ENCODE data around the gene TMEM59L.
"Not testable (repeated sequence)": the region's sequence is repeated elsewhere in the genome, so short reads cannot be mapped to it uniquely, and the experiment has no call there.

The TMEM59L gene

DNA sequence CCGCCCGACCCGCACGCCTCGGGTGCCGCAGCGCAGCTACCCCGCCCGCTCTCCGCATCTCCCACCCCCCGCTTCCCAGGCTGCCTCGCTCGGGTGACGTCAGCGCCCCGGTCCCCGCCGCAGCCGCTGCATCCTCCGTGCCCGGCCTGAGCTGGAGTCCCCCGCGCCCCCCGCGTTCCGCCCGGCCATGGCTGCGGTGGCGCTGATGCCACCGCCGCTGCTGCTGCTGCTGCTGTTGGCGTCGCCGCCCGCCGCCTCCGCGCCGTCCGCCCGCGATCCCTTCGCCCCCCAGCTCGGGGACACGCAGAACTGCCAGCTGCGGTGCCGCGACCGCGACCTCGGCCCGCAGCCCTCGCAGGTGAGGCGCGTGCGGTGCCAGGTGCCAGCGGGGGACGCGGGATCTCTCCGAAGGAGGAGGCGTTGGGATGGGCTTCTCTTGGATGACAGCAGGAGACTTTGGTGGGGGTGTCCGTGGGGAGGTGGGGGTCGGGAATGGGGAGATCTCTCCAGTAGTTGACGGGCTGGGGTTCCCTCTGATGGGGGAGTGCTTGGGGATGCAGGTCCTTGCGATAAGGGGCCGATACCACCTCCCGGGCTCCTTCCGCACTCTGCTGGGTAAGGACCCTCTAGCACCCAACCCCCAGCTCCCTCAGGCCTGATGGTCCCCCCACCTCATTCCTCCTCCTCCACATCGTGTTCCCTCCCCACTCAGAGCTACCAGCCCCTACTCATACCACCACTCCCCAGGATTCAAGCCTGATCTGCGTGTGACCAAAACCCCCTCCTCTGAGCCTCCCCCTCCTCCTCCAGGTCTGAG is at the start of gene TMEM59L:
Gene TMEM59L, plus strand, starts transcription at position 99 of the 817 bp plus-strand sequence. Its CDS starts 89 bp downstream, at position 188.
- DNase-seq (ENCODE audit: low read depth in 2 of 2), result no peak

DNA sequence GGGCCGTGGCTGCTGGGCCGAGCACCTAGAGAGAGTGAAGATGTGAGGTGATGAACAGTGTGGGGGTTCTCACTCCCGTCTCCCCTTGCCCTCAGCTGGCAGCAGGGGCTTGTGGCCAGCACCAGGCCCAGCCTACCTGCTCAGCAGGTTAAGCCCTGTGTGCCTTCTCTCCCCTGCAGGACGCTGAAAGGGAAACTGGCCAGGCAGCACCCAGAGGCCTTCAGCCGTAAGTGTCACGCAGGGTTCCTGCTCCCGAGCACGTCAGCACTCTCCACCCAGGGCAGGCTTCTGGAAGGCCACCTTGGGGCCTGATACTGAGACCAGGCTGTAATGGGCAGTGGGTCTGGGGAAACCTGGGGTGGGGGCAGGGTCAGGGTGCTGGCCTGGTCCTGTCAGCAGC is 45.7 kb upstream of the TMEM59L start:
- DNase-seq (ENCODE audit: low read depth in 2 of 2), result no peak

DNA sequence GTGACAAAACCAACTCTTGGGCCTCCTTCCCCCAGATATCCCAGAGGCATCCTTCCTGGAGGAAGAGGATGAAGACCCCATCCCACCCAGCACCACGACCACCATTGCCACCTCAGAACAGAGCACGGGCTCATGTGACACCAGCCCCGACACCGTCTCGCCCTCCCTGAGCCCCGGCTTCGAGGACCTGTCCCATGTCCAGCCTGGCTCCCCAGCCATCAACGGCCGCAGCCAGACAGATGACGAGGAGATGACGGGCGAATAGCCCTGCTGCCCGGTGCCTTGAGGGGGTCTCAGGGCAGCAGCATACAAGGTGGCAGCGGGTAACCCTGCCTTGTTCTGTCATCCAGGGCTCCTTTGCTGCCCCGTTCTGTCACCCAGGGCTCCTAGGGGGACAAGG is 44.3 kb upstream of the TMEM59L start:
- no peak for DNase-seq (ENCODE audit: low read depth in 2 of 2)

DNA sequence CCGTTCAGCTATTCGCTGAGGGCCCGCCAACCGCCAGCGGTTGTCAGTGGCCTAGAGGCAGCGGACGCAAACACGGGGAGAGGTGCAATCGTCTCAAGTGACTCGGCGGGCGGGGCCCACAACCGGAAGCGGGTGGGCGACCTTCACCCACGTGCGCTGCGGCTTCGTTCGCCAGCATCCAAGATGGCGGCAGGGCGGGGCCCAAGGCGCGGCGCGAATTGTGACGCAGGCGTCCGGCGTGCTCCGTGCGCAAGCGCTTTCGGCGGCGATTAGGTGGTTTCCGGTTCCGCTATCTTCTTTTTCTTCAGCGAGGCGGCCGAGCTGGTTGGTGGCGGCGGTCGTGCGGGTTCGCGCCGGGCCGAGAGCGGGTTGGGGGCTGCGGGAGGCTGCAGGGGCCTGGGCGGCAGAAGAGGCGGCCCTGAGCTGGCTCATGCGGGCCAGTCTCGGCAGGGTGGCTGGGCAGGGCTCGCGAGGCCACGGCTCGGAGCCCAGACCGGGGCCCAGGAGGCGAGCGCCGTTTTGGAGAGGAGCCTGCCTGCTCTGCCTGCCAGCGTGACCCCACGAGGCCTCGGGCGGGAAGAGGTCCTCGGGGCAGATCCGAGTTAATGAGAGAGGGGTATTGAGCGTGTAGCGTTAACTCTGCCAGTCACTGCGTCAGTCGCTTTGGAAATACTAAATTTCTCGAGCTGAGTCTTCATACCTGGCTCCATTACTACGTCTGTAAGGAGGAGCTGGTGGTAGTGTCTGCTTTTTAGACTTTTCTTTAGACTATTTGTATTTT is 40.9 kb upstream of the TMEM59L start, which contains the start of gene UBA52:
Gene UBA52, plus strand, starts transcription at position 294 of the 781 bp plus-strand sequence. CDS start 1,444 bp downstream, outside the sequence.
- DNase-seq (ENCODE audit: low read depth in 2 of 2), result peak; percentile 97 to 99

DNA sequence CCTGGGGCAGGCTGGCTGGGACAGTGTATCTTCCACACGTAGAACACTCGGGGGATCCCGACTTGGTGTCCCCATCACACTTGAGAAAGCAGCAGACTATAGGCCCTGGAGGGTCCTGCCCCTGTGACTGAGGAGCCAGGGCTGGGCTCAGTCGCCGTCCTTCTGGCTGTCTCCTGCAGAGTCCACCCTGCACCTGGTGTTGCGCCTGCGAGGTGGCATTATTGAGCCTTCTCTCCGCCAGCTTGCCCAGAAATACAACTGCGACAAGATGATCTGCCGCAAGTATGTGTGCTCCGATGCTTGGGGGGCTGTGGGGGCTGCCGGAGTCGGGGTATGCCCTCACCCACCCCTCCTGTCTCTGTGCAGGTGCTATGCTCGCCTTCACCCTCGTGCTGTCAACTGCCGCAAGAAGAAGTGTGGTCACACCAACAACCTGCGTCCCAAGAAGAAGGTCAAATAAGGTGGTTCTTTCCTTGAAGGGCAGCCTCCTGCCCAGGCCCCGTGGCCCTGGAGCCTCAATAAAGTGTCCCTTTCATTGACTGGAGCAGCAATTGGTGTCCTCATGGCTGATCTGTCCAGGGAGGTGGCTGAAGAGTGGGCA is 37.9 kb upstream of the TMEM59L start:
- DNase-seq (ENCODE audit: low read depth in 2 of 2), result no peak

DNA sequence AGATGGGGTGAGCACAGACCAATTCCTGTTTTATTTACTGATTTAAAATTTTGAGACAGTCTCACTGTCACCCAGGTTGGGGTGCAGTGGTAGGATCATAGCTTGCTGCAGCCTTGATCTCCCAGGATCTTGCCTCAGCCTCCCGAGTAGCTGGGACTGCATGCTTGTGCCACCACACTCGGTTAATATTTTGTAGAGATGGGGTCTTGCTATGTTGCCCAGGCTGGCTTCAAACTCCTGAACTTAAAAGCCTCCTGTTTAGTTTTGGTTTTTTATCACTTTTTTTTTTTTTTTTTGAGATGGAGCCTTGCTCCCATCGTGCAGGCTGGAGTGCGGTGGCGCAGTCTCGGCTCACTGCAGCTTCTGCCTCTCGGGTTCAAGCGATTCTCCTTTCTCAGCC is 36.3 kb upstream of the TMEM59L start:
- no peak for DNase-seq (ENCODE audit: low read depth in 2 of 2)

DNA sequence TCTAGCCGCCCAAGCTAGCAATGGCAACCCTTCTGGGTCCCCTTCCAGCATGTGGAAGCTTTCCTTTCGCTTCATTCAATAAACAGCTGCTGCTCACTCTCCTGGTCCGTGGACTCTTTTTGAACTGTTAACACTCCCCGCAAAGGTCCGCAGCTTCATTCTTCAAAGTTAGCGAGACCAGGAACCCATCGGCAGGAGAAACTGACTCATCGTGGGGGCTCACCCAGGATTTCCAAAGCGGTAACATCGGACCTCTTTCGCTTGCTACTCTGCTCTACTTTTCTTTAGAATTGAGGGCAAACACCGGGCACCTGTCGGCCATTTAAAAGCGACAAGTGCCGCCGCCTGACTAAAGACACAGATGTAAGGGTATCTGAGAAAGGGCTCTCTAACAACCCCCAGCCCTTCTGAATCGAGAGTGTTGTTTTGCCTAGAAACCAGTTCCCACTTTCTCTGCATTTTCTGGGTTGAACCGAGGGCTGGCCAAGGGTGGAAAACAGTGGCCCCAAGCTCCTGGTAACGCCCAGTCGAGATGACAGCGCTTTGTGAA is 35.2 kb upstream of the TMEM59L start:
- no peak for DNase-seq (ENCODE audit: low read depth in 2 of 2)

DNA sequence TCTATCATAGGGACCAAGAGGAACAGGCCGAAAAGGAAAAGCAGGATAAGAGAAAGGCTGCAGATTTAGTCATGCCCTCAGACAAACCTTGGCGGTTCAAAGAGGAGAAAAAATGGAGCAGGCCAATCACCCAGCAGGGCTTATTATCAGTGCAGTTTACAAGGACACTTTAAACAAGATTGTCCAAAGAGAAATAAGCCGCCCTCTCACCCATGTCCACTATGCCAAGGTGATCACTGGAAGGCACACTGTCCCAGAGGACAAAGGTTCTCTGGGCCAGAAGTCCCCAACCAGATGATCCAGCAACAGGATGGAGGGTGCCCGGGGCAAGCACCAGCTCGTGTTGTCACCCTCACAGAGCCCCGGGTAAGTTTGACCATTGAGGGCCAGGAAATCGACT is 32.4 kb upstream of the TMEM59L start:
- DNase-seq (ENCODE audit: low read depth in 2 of 2), result no peak

DNA sequence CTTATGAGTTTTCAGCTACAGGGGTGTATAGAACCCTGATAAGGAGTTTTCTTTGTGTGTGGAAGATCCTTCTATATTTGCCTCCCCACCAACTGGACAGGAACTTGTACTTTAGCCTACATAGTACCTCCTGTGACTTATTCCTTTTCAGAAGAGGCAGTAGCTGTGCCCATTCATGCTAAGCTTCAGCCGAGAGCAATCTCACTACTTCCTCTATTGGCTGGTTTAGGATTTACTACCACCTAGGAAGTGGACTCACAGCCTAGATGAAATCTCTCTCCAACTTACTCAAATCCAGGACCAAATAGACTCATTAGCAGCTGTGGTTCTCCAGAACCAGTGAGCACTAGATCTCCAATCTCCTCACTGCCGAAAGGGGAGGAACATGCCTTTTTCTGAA is 26.4 kb upstream of the TMEM59L start:
- DNase-seq (ENCODE audit: low read depth in 2 of 2), result no peak

DNA sequence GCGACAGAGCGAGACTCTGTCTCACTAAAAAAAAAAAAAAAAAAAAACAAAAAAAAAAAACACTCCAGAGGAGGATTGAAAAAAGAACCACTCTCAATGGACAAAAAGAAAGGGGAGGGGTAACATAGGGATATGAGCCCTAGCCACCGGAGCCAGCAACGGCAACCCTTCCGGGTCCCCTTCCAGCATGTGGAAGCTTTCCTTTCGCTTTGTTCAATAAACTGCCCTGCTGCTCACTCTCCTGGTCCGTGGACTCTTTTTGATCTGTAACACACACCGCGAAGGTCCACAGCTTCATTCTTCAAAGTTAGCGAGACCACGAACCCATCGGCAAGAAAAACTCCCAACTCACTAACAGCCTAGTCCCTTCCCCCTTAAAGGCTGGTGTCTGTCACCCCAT is 25.1 kb upstream of the TMEM59L start:
- no peak for DNase-seq (ENCODE audit: low read depth in 2 of 2)

DNA sequence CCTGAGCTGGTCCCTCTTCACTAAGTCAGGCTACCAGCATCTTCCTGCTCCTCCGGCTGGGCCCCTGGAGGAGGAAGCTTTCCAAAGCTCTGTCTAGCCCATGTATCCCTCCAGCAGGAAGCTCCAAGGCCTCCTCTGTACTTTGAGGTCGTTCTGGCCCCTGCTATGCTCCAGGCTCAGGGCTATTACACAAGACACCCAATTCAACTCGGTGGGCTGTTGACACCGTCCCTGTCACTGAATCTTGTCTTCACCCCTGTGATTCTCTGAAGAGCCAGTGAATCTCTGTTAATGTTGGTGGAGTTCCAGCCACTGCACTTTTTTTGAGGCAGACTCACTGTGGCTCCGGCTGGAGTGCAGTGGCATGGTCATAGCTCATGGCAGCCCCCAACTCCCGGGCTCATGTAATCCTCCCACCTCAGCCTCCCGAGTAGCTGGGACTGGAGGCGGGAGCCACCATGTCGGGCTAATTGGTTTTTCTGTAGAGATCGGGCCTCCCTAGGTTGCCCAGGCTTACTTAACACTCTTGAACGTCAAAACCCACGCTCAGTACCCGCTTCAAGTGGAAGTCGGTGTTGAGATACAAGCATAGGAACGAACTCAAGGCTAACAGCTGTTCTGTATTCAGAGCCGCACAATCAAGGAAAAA is 24.6 kb upstream of the TMEM59L start:
- no peak for DNase-seq (ENCODE audit: low read depth in 2 of 2)

DNA sequence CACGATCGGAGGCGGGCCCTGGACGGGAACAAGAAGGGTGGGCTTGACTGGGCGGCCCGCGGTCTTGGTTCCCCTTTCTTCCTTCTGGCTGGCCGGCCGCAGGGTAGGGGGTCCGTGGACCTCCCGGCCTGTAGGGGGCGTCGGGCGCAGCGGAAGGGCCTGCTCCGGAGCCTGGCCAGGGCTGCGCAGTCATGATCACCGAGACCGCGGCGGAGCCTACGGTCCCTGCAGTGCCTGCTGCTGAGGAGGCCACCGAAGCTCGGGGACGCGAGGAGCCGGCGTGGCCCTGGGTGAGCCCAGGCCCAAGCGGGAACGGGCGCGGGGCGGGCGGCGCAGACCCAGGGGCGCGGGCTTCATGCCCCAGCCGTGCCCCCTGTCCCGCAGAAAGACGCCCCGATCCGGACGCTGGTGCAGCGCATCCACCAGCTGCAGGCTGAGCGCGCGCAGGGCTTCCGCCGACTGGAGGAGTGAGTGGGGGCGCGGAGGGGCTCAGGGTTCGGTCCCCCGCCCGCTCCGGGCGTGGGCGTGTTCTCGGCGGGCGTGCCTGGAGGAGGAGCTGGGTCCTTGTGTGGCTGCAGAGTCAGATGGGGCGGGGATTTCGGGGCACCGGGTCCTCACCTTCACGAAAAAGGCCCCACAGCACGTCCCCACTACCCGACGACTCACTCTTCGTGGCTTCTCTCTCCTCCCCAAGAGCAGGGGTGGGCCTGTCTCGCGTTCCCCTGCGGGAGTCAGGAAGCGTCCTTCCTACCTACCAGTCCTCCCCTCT is 23.9 kb upstream of the TMEM59L start, which contains the start of gene REX1BD:
Gene REX1BD, plus strand, starts transcription at position 188 of the 769 bp plus-strand sequence. Its CDS starts 4 bp downstream, at position 192.
- DNase-seq (ENCODE audit: low read depth in 2 of 2), result peak; percentile 80 to 84

DNA sequence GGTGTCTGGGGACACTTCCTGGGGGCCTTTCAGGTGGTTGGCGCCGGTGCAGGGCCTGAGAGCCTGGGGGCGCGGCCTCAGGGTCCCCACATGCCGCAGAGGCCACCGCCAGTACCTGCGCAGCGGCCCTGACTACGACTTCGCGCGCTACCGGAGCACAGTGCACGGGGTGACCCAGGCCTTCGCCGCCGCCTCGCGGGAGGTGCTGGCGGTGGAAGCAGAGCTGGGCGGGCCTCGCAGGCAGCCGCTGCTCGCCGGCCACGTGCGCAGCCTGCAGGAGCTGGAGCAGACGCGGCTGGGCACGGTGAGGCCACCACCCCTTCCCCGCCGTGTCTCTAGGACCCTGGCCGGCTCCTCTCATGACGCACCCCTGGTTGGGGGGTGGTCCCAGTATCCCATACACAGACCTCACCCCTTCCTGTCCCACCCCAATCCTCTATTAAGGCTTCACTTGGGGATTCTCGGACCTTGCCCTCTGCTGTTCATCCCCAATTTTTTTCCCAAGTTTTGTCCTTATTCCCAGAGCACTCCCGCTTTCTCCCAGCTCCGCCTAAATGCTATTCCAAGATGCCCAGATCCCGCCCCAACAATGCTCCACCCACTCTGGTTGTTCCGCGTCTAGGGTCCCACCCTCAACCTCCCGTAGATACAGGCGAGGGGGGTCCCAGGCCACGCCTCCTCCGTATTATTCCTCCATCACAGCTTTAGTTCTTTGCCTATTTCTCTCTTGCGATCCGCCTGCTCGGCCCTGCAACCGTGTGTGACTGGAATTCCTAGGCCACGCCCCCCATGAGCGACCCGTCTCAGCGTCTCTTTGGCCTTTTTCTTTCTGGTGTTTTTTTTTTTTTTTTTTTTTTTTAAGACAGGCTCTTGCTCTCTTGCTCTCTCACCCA is 23.0 kb upstream of the TMEM59L start:
- peak in 1 of 2 donors; percentile 43 for DNase-seq (ENCODE audit: low read depth in 2 of 2)

DNA sequence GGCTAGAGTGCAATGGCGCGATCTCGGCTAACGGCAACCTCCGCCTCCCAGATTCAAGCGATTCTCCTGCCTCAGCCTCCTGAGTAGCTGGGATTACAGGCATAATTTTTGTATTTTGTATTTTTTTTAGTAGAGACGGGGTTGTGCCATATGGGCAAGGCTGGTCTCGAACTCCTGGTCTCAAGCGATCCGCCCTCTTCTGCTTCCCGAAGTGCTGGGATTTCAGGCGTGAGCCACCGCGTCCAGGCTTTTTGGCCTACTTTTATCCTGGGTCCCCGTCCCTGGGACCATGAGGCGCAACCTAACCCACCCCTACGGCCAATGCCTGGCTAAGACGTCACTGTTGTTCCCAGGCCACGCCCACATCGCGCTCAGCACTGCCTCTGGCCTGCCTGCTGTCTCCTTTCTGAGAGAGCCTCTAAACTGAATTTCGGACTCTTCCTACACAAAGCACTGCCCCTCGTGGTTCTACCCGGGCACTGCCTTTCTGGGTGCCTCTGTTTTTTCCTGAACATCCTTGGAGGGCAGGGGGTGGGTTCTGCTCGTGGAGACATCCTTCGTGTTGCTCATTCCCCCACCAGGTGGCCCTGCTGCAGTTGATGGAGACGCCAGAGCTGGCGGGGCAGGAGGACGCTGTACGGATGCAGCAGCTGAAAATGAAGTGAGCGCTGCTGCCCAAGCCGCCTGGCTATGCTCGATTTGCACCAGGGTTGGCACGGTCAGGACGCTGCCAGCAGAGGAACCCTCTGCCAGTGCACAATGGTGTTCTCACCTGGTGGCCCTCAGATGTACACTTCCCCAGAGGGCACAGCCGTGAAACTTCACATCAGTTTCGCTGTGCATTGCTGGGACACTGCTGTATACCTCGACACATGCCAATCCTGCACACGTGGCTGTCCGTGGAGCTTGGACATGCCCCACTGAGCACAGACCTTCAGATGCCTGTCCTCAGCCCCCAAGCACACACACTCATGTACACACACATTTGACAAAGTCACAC is 22.1 kb upstream of the TMEM59L start:
- DNase-seq (ENCODE audit: low read depth in 2 of 2), result no peak

DNA sequence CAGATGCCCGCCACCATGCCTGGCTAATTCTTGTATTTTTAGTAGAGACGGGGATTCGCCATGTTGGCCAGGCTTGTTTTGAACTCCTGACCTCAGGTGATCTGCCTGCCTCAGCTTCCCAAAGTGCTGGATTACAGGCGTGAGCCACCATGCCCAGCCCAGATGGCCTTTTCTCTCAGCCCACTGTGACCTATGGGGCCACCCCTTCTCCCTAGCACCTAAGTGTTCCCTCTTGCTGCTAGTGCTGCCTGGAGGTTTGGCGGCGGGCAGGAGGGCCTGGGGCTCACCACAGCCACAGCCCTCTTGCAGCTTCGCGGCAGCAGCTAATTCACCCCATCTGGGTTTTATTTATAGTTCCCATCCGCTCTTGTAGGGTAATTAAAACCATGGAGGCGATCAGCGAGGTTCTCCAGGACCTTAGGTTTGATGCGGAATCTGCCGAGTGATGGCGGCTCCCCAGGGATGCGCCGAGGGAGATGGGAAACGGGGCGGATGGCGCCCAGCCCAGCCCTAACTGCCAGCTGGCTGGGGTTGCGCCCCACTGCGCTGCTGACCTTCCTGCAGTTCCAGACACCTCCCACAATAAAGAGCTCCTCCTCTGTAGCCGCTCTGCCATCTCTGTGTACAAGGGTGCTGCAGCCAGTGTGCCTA is 20.8 kb upstream of the TMEM59L start:
- no peak for DNase-seq (ENCODE audit: low read depth in 2 of 2)

DNA sequence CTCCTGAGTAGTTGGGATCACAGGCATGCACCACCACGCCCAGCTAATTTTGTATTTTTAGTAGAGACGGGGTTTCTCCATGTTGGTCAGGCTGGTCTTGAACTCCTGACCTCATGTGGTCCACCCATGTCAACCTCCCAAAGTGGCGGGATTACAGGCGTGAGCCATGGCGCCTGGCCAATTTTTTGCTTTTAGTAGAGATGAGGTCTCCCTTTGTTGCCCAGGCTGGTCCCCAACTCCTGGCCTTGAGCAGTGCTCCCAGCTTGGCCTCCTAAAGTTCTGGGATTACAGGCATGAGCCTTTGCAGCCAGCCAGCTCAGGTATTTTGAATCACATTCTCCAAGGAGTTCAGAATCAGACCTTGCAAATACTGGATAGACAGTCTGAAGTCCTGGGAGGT is 19.9 kb upstream of the TMEM59L start:
- not testable (repeated sequence) for DNase-seq (ENCODE audit: low read depth in 2 of 2)

DNA sequence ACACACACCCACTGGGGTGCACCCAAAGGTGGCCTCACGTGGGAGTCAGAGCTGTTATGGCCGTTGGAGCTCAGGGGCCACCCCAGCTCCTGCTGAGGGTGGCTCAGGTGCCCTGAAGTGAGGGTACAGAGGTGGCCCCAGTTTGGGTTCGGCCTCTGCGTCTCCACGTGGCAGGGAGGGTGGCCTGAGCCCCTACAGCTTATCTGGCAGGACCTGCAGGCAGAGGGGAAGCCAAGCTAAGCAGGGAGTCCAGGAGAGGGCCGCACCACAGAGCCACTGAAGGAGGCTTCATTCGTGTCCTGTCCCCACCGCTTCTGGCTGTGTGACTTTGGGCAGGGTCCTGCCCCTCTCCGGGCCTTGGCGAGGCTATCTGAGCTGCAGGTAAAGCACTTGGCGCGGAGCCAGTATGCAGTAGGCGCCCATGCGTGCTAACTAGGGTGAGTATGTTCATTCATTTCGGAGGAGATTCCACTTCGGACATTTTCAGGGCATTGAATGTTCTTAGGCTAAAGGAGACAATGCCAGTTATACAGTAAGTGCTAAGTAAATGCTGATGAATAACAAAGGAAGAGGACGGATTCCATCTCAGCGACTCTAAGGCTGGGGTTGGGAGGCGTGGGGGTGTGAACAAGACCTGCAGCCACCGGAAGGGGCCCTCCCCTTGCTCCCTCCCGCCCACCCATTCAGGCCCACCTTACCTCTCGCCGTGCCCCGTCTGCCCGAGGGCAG is 19.1 kb upstream of the TMEM59L start:
- DNase-seq (ENCODE audit: low read depth in 2 of 2), result no peak

Data from activated CD4-positive, alpha-beta T cell treated with anti-CD3 and anti-CD28 coated beads for 24 hours (primary cell).